Heart right ventricle (tissue), 16 donors: ENCODE data around the gene IKZF1. TPM values are rescaled to one million over a fixed set of nuclear protein-coding genes. Genes with fewer than 3 reads are reported as not detected.

Experiments used
- ATAC-seq, 8 donors: fragments of 200-7000 bp; cut with Tn5 transposase; one replicate each; pipeline ENCODE4 v1.9.1; 2020; ENCODE audit warnings: mild to moderate bottlenecking in 8 of 8, moderate library complexity in 8 of 8, moderate number of reproducible peaks in 1 of 8
- DNase-seq, 2 donors: peaks; one replicate each; pipeline ENCODE4 v3.0.0-alpha.2; 2020
- H3K27ac ChIP-seq, 10 donors: fragments of 200-600 bp; sonication (generic) in 2 of 10; one replicate each; pipeline versions ENCODE4 v1.5.0 to v1.8.0; 2020 to 2022; ENCODE audit warnings: mild to moderate bottlenecking in 3 of 10
- H3K27me3 ChIP-seq, 7 donors: fragments of 200-600 bp; one replicate each; pipeline ENCODE4 v1.8.0; 2021 to 2022; ENCODE audit warnings: mild to moderate bottlenecking in 2 of 7
- H3K36me3 ChIP-seq, 9 donors: fragments of 200-600 bp; sonication (generic) in 1 of 9; one replicate each; pipeline versions ENCODE4 v1.5.0 to v1.8.0; 2020 to 2022; ENCODE audit warnings: mild to moderate bottlenecking in 2 of 9
- H3K4me1 ChIP-seq, 9 donors: fragments of 200-600 bp; sonication (generic) in 1 of 9; one replicate each; pipeline versions ENCODE4 v1.5.0 to v1.8.0; 2020 to 2022; ENCODE audit warnings: mild to moderate bottlenecking in 4 of 9
- H3K4me3 ChIP-seq, 10 donors: fragments of 200-600 bp; sonication (generic) in 2 of 10; one replicate each; pipeline versions ENCODE4 v1.5.0 to v1.8.0; 2020 to 2022; ENCODE audit warnings: mild to moderate bottlenecking in 7 of 10, moderate library complexity in 2 of 10
- H3K9me3 ChIP-seq, 11 donors: fragments of 200-600 bp in 10 of 11; sonication (generic) in 2 of 11; one replicate each; pipeline versions ENCODE4 v1.5.0 to v1.8.0; 2013 to 2022; ENCODE audit warnings: mild to moderate bottlenecking in 2 of 11, control low read depth in 1 of 11, moderate library complexity in 1 of 11
- WGBS, 2 donors: extraction: QIAGEN DNeasy Blood & Tissue Kit; methylation state at CpG; one replicate each; pipeline ENCODE4 v1.1.7; 2013; ENCODE audit warnings: inconsistent platforms in 1 of 2; 5-methylcytosine and 5-hydroxymethylcytosine counted together
- intact Hi-C, 10 donors: fragments of 100-400 bp; cut with DNase I; formaldehyde crosslinking; loops; one replicate each; pipeline versions ENCODE4 v1.11.1 to v1.14.2; 2022
- polyA plus RNA-seq, 2 donors: library from polyadenylated mRNA; stranded (reverse); fragments of 200-250 nt; gene quantifications; one replicate each; pipeline ENCODE4 v1.2.3, GENCODE V29; 2013
- total RNA-seq, 10 donors: library from RNA; stranded (reverse); fragmentation: NEBNext Ultra II Directional in 3 of 10; extraction: Animal tissue kit (Norgen Biotek cat#: 25700) in 3 of 10; gene quantifications; one replicate each; pipeline versions ENCODE4 v1.2.1 to v1.2.4, GENCODE V29; 2021 to 2023
- TF ChIP-seq, protein P1 (sequence below), 9 donors: fragments of 200-600 bp; sonication (generic) in 2 of 9; IDR thresholded peaks; one replicate each; pipeline versions ENCODE4 v1.5.0 to v1.8.0; 2021 to 2022; ENCODE audit warnings: antibody characterized with exemption in 9 of 9, mild to moderate bottlenecking in 5 of 9, moderate library complexity in 1 of 9
- donor health status: Arrhythmogenic right ventricular cardiomyopathy.
- donor health status: ischemic (EF 13 %, LVEDD 7.1; RV severe dilation, severe dysfunction).
- donor health status: healthy with polysubstance abuse.
- donor health status: DM: no; HTN: yes; CAD: no.
- donor health status: DM: no; HTN: no; CAD: no.
- donor health status: ischemic (EF 25% LVEDD 6.9; RV normal size, moderate dysfunction).
- donor health status: ischemic (EF 25% LVEDD 5.7; RV mildly dilated, moderate dysfunction).
- donor health status: healthy.
- donor health status: DM: yes; HTN: yes; CAD: no.
- donor health status: Ischemic cardiomyopathy.
- donor health status: ischemic (EF 35%, LVEDD 5.7; RV mildly dilated, moderate dysfunction).
- donor health status: nonischemic (EF 11% LVEDD 7.7; RV severe dilation, severe dysfunction).
- donor health status: DM: yes; HTN: yes; CAD: no.
- donor health status: PGD.
- donor health status: ischemic (EF 29% LVEDD 5.4; RV normal size, mild dysfunction).
- donor health status: nonischemic (EF 23%, LVEDD 6.1; RV moderate dilation, normal function).

The IKZF1 gene
- total and polyA plus RNA-seq, 12 donors, result 0.46 to 20.2 (median 1.7) TPM

- TF ChIP-seq, protein P1, sequence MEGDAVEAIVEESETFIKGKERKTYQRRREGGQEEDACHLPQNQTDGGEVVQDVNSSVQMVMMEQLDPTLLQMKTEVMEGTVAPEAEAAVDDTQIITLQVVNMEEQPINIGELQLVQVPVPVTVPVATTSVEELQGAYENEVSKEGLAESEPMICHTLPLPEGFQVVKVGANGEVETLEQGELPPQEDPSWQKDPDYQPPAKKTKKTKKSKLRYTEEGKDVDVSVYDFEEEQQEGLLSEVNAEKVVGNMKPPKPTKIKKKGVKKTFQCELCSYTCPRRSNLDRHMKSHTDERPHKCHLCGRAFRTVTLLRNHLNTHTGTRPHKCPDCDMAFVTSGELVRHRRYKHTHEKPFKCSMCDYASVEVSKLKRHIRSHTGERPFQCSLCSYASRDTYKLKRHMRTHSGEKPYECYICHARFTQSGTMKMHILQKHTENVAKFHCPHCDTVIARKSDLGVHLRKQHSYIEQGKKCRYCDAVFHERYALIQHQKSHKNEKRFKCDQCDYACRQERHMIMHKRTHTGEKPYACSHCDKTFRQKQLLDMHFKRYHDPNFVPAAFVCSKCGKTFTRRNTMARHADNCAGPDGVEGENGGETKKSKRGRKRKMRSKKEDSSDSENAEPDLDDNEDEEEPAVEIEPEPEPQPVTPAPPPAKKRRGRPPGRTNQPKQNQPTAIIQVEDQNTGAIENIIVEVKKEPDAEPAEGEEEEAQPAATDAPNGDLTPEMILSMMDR (IDR thresholded peaks at IDR 0.05), result no peak
- no peak overlapping the region for H3K27ac ChIP-seq
- 72 to 83% methylated on average over 1 of the region's 1 CpG for WGBS, 2 donors
- H3K27me3 ChIP-seq, result peaks cover 0 to 13% (median 0%) of the 10 kb centered on the region in 7 donors
- no peaks in the 10 kb centered on the region for H3K36me3 ChIP-seq
- no peaks in the 10 kb centered on the region for H3K9me3 ChIP-seq
- intact Hi-C loops, result no loop called here
- no peak for DNase-seq
- ATAC-seq, result no peak
- H3K4me3 ChIP-seq, result no peak overlapping the region
- H3K4me1 ChIP-seq, result peaks cover 0 to 26% (median 0%) of the 10 kb centered on the region in 9 donors
These were observed 31.2 kb upstream of the IKZF1 start for GRCh38 chr7:50273301-50273700.

- H3K36me3 ChIP-seq, result no peaks in the 10 kb centered on the region
- intact Hi-C loops, result no loop called here
- peaks cover 0 to 1% (median 0%) of the 10 kb centered on the region in 11 donors for H3K9me3 ChIP-seq
- H3K27me3 ChIP-seq, result peaks cover 0 to 13% (median 0%) of the 10 kb centered on the region in 7 donors
- ATAC-seq, result no peak
- TF ChIP-seq, protein P1 (IDR thresholded peaks at IDR 0.05), result no peak
- no peak for DNase-seq
- H3K4me1 ChIP-seq, result peaks cover 0 to 20% (median 0%) of the 10 kb centered on the region in 9 donors
- no peak overlapping the region for H3K27ac ChIP-seq
- WGBS, 2 donors, result 66 to 86% methylated on average over 1 of the region's 1 CpG
- H3K4me3 ChIP-seq, result no peak overlapping the region
These were observed 30.6 kb upstream of the IKZF1 start for GRCh38 chr7:50273870-50274269.

DNA sequence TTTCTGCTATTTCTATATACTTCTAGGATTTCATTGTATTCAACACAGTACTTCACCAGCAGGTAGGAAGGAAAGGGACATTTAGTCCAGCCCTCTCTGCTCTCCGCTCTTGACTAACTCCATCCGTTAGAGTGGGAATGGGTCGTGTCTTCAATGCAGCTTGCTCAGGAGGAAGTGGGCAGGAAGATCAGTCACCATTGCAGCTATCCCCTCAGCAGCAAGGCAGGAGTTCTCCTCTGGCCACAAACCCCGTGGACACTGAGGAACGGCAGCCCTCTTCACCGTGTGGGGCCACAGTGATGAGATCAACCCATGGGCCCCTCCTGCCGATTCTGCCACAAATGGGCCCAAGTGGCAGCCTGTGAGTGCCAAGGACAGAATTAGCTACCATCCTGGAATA lies 30.2 kb upstream of the IKZF1 start:
- 66 to 68% methylated on average over 7 of the region's 7 CpGs for WGBS, 2 donors
- peaks cover 0 to 15% (median 0%) of the 10 kb centered on the region in 9 donors for H3K4me1 ChIP-seq
- no peak overlapping the region for H3K27ac ChIP-seq
- H3K4me3 ChIP-seq, result no peak overlapping the region
- intact Hi-C loops, result no loop called here
- peaks cover 0 to 6% (median 0%) of the 10 kb centered on the region in 11 donors for H3K9me3 ChIP-seq
- peaks cover 0 to 13% (median 0%) of the 10 kb centered on the region in 7 donors for H3K27me3 ChIP-seq
- ATAC-seq, result no peak
- TF ChIP-seq, protein P1 (IDR thresholded peaks at IDR 0.05), result no peak
- DNase-seq, result no peak
- H3K36me3 ChIP-seq, result no peaks in the 10 kb centered on the region

DNA sequence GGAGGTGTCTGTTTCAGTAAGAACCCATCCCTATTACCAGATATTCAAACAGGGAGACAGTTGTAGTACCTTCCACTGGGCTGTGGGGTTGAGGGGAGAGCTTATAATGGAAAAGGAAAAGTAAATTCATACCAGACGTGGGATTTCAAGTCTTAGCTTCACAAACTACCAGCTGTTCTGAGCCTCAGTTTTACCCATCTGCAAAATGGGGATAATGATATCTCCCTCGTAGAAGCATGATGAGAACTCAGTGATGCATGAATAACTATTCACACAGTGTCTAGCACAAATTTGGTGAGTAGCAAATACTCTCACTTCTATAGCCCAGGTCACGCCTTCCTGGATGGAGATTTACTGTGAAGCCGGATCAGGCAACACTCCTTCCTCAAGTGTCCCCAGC lies 29.1 kb upstream of the IKZF1 start:
- WGBS, 2 donors, result 81 to 82% methylated on average over 4 of the region's 4 CpGs
- DNase-seq (no peak), ATAC-seq (no peak)
- TF ChIP-seq, protein P1 (IDR thresholded peaks at IDR 0.05), result no peak
- H3K27ac ChIP-seq, result no peak overlapping the region
- intact Hi-C loops, result no loop called here
- H3K36me3 ChIP-seq, result no peaks in the 10 kb centered on the region
- H3K4me1 ChIP-seq, result peaks cover 0 to 13% (median 0%) of the 10 kb centered on the region in 9 donors
- no peak overlapping the region for H3K4me3 ChIP-seq
- H3K27me3 ChIP-seq, result peaks cover 0 to 13% (median 0%) of the 10 kb centered on the region in 7 donors
- peaks cover 0 to 10% (median 0%) of the 10 kb centered on the region in 11 donors for H3K9me3 ChIP-seq
